Gastroesophageal sphincter (tissue), 3 donors: ENCODE results near the gene NOS1.

ENCODE experiments used
- POLR2A ChIP-seq, 2 donors: fragments of 450-650 bp; IDR thresholded peaks; one replicate each; pipeline ENCODE4 v1.6.1; 2017; ENCODE audit warnings: antibody characterized with exemption in 2 of 2, mild to moderate bottlenecking in 2 of 2, moderate library complexity in 1 of 2
- POLR2AphosphoS5 ChIP-seq: sonication (generic); formaldehyde crosslinking; IDR thresholded peaks from one replicate; pipeline ENCODE4 v1.6.1; 2017; ENCODE audit warnings: antibody characterized with exemption
- TF ChIP-seq, protein P1 (sequence below), 4 experiments: fragments of 200-600 bp in 2 of 4; fragments of 450-650 bp in 2 of 4; sonication (generic) in 1 of 4; IDR thresholded peaks; one replicate each; pipeline ENCODE4 v1.5.1; 2017 to 2019; ENCODE audit warnings: antibody characterized with exemption in 4 of 4, mild to moderate bottlenecking in 2 of 4, moderate library complexity in 2 of 4

GRCh38 chr12:117403586-117404139, 42.2 kb upstream of the NOS1 start:
- TF ChIP-seq POLR2AphosphoS5 (no peak), POLR2A (IDR thresholded peaks at IDR 0.05) (no peak)
- TF ChIP-seq, protein P1, sequence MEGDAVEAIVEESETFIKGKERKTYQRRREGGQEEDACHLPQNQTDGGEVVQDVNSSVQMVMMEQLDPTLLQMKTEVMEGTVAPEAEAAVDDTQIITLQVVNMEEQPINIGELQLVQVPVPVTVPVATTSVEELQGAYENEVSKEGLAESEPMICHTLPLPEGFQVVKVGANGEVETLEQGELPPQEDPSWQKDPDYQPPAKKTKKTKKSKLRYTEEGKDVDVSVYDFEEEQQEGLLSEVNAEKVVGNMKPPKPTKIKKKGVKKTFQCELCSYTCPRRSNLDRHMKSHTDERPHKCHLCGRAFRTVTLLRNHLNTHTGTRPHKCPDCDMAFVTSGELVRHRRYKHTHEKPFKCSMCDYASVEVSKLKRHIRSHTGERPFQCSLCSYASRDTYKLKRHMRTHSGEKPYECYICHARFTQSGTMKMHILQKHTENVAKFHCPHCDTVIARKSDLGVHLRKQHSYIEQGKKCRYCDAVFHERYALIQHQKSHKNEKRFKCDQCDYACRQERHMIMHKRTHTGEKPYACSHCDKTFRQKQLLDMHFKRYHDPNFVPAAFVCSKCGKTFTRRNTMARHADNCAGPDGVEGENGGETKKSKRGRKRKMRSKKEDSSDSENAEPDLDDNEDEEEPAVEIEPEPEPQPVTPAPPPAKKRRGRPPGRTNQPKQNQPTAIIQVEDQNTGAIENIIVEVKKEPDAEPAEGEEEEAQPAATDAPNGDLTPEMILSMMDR (IDR thresholded peaks at IDR 0.05), result no peak
